GM12878 (cell line): Measurements from ENCODE around the gene HNRNPM. TPM values are rescaled to one million over a fixed set of nuclear protein-coding genes. Genes with fewer than 3 reads are reported as not detected.

Experiments used
- ATAC-seq: fragments of 200-7000 bp; cut with Tn5 transposase; 3 replicates; pipeline ENCODE4 v1.9.1; 2020; ENCODE audit warnings: mild to moderate bottlenecking, moderate library complexity
- BruUV-seq: library from RNA; stranded (reverse); fragments of 400-500 nt; replicated peaks from 2 replicates; lab custom pipeline; 2021; lab: Mats Ljungman, UMichigan
- CTCF ChIA-PET: fragments of 300-600 bp; sonication (Branson Sonifier 250); formaldehyde crosslinking; extraction: SDS; loops from one replicate; lab custom pipeline; 2021; ENCODE audit warnings: inconsistent platforms; lab: Yijun Ruan, JAX
- POLR2A ChIA-PET: fragments of 350-600 bp; formaldehyde crosslinking; extraction: SDS; loops from one replicate; lab custom pipeline; 2021; ENCODE audit warnings: inconsistent platforms; lab: Charles Lee
- RAD21 ChIA-PET: fragments of 300-600 bp; sonication (Branson Sonifier 250); formaldehyde crosslinking; loops from one replicate; lab custom pipeline; 2023; ENCODE audit warnings: antibody characterized with exemption; ENCODE audit not compliant: unreplicated experiment; lab: Charles Lee
- SMC1A ChIA-PET: fragments of 300-600 bp; sonication (Branson Sonifier 250); formaldehyde crosslinking; loops from one replicate; lab custom pipeline; 2023; ENCODE audit not compliant: unreplicated experiment, uncharacterized antibody; lab: Charles Lee
- DNase-seq: peaks from one replicate; pipeline ENCODE4 v3.0.0-alpha.2; 2011; ENCODE audit warnings: low read depth, low spot score
- FAIRE-seq: peaks from 3 replicates; lab custom pipeline; 2011; peaks lifted over from hg19 to GRCh38; lab: Jason Lieb, UNC
- H2AFZ ChIP-seq: 2 replicates; pipeline ENCODE4 v1.6.0; 2011; ENCODE audit warnings: low read depth, low read length, control low read depth; ENCODE audit not compliant: control insufficient read depth
- H3K27ac ChIP-seq: 2 replicates; pipeline ENCODE4 v1.5.1; 2011; ENCODE audit warnings: control low read depth; ENCODE audit not compliant: control insufficient read depth, insufficient read depth
- H3K27me3 ChIP-seq, 2 experiments: replicated peaks in 1 of 2; 2 replicates each; pipeline versions ENCODE4 v1.6.0 to v1.6.1; 2011; ENCODE audit warnings: low read length in 1 of 2; ENCODE audit not compliant: control insufficient read depth in 2 of 2, insufficient read depth in 2 of 2
- H3K36me3 ChIP-seq, 2 experiments: 2 replicates each; pipeline ENCODE4 v1.5.1; 2011; ENCODE audit warnings: low read length in 1 of 2; ENCODE audit not compliant: control insufficient read depth in 2 of 2, insufficient read depth in 2 of 2
- H3K4me1 ChIP-seq: 2 replicates; pipeline ENCODE4 v1.6.1; 2011; ENCODE audit warnings: mild to moderate bottlenecking, low read length, moderate library complexity, mixed read lengths; ENCODE audit not compliant: control insufficient read depth, insufficient read depth
- H3K4me2 ChIP-seq: 2 replicates; pipeline ENCODE4 v1.6.0; 2011; ENCODE audit warnings: control low read depth; ENCODE audit not compliant: control insufficient read depth, insufficient read depth
- H3K4me3 ChIP-seq: fragments of 200-600 bp; sonication (generic); 2 replicates; pipeline ENCODE4 v1.5.1; 2016
- H3K79me2 ChIP-seq: 2 replicates; pipeline ENCODE4 v1.6.0; 2011; ENCODE audit warnings: low read length; ENCODE audit not compliant: control insufficient read depth, insufficient read depth
- H3K9ac ChIP-seq: 2 replicates; pipeline ENCODE4 v1.8.0; 2011; ENCODE audit warnings: low read length, control low read depth, mixed read lengths; ENCODE audit not compliant: control insufficient read depth, insufficient read depth
- H3K9me3 ChIP-seq: replicated peaks from 3 replicates; pipeline ENCODE4 v1.5.1; 2011; ENCODE audit warnings: mild to moderate bottlenecking, low read length; ENCODE audit not compliant: control insufficient read depth, insufficient read depth
- H4K20me1 ChIP-seq: 2 replicates; pipeline ENCODE4 v1.6.0; 2011; ENCODE audit not compliant: control insufficient read depth, insufficient read depth
- EP300 ChIP-seq, 2 experiments: fragments of 150-350 bp in 1 of 2; IDR thresholded peaks; 2 replicates each; pipeline ENCODE4 v1.6.1; 2011 to 2012; ENCODE audit warnings: low read depth in 2 of 2, low read length in 2 of 2, borderline replicate concordance in 1 of 2, improper control_type of control experiment in 1 of 2, inconsistent platforms in 1 of 2; ENCODE audit not compliant: control insufficient read depth in 1 of 2
- NFIC ChIP-seq: IDR thresholded peaks from 2 replicates; pipeline ENCODE4 v1.6.1; 2012; ENCODE audit warnings: low read depth, mild to moderate bottlenecking, inconsistent platforms, low read length, moderate library complexity
- PAX8 ChIP-seq: fragments of 450-650 bp; IDR thresholded peaks from 2 replicates; pipeline ENCODE4 v1.6.1; 2017; ENCODE audit warnings: mild to moderate bottlenecking, moderate library complexity
- PRDM15 ChIP-seq: fragments of 450-650 bp; formaldehyde crosslinking; IDR thresholded peaks from 2 replicates; pipeline ENCODE4 v1.4.0; 2020; ENCODE audit warnings: mild to moderate bottlenecking, moderate library complexity
- WGBS: methylation state at CpG from one replicate; pipeline ENCODE4 v1.1.6; 2016; ENCODE audit warnings: low lambda C conversion rate; ENCODE audit not compliant: insufficient replicate concordance, insufficient coverage; ENCODE audit errors: missing lambda C conversion rate; 5-methylcytosine and 5-hydroxymethylcytosine counted together
- in situ Hi-C: fragments of 300-500 bp; cut with MboI; formaldehyde crosslinking; loops from 9 replicates; pipeline ENCODE4 v1.14.3; 2018; ENCODE audit warnings: mixed read lengths
- intact Hi-C: fragments of 100-400 bp; cut with micrococcal nuclease; formaldehyde crosslinking; loops from one replicate; pipeline ENCODE4 v1.14.2; 2022; ENCODE audit not compliant: unreplicated experiment
- polyA plus RNA-seq, 11 experiments: library from polyadenylated mRNA; depleted of rRNA in 4 of 11; unstranded in 6 of 11; stranded (reverse) in 5 of 11; fragments of >200 nt; fragmentation: Nextera tagmentation in 4 of 11; fragmentation: Illumina TruSeq in 1 of 11; extraction: Ambion mirVana in 4 of 11; extraction: Trizol in 1 of 11; gene quantifications; 1 replicate in 1 of 11; 2 replicates in 10 of 11; pipeline versions ENCODE4 v1.2.1 to v1.2.3, GENCODE V29; 2011 to 2016; ENCODE audit warnings: inconsistent platforms in 2 of 11, missing spikeins in 2 of 11, low read depth in 1 of 11
- total RNA-seq, 4 experiments: library from RNA; depleted of rRNA in 3 of 4; stranded (reverse); fragments of >200 nt in 3 of 4; fragmentation: Illumina TruSeq in 1 of 4; extraction: Trizol in 1 of 4; gene quantifications; 2 replicates each; pipeline versions ENCODE4 v1.2.1 to v1.2.3, GENCODE V29; 2013 to 2021

HNRNPM gene
- total and polyA plus RNA-seq, 10 of the 15 experiments (the other 5 are each of a cell fraction or from before 2014, with no cell fraction given): 14.3 to 415 (median 198) TPM

GRCh38 chr19:8491574-8491973 lies 46.8 kb downstream of the HNRNPM start:
- WGBS: 61% methylated on average over 6 of the region's 6 CpGs
- Histone ChIP-seq H2AFZ (no peak overlapping the region), H3K9ac (no peak overlapping the region), H4K20me1 (no peaks in the 10 kb centered on the region; the same call in 1 of the 2 replicates), H3K4me2 (no peak overlapping the region), H3K4me3 (no peak overlapping the region), H3K9me3 (no peaks in the 10 kb centered on the region), H3K79me2 (no peaks in the 10 kb centered on the region), H3K36me3 (peaks cover 20 to 22% of the 10 kb centered on the region in 2 experiments), H3K4me1 (peaks cover 7% of the 10 kb centered on the region), H3K27me3 (no peaks in the 10 kb centered on the region), H3K27ac (no peak overlapping the region)
- ChIA-PET CTCF (interaction anchor here (0.8 kb wide), 1 partner anchor 80 kb away, joined by 3 read pairs; no protein-coding TSS in a partner anchor), SMC1A (no interaction called here), RAD21 (no interaction called here), POLR2A (no interaction called here)
- DNase-seq (no peak), ATAC-seq (0 out of 3 replicates have a peak, but pooled peaks have one; percentile 21), FAIRE-seq (no peak)
- TF ChIP-seq EP300 (IDR thresholded peaks at IDR 0.05; ENCODE audit: borderline replicate concordance in 1 of 2, control insufficient read depth in 1 of 2, low read depth in 2 of 2, low read length in 2 of 2) (no peak), PAX8 (no peak), NFIC (no peak), PRDM15 (CRISPR knock-in tag) (no peak)
- in situ Hi-C loops: no loop called here
- BruUV-seq: no TSS peak
- intact Hi-C loops: no loop called here
